GM23338 (cell line): Measurements from ENCODE around the gene COX6B2. TPM values are rescaled to one million over a fixed set of nuclear protein-coding genes. Genes with fewer than 3 reads are reported as not detected.

Experiments used
- ATAC-seq: fragments of 200-7000 bp; cut with Tn5 transposase; 3 replicates; pipeline ENCODE4 v1.9.1; 2020
- DNase-seq: peaks from one replicate; pipeline ENCODE4 v3.0.0-alpha.2; 2015; ENCODE audit warnings: low spot score
- H2AFZ ChIP-seq: fragments of 200-600 bp; sonication (generic); 2 replicates; pipeline ENCODE4 v1.8.0; 2016; ENCODE audit warnings: antibody characterized with exemption, mild to moderate bottlenecking, moderate library complexity
- H3F3A ChIP-seq: fragments of 200-600 bp; sonication (generic); replicated peaks from 2 replicates; pipeline ENCODE4 v1.8.0; 2017; ENCODE audit warnings: antibody characterized with exemption, mixed run types, low read depth
- H3K27ac ChIP-seq: fragments of 200-600 bp; sonication (generic); 2 replicates; pipeline ENCODE4 v1.6.1; 2016; ENCODE audit warnings: low read depth
- H3K27me3 ChIP-seq: fragments of 200-600 bp; sonication (generic); 2 replicates; pipeline ENCODE4 v1.8.0; 2016; ENCODE audit warnings: mild to moderate bottlenecking, mixed run types, moderate library complexity; ENCODE audit not compliant: insufficient read depth
- H3K36me3 ChIP-seq: fragments of 200-600 bp; sonication (generic); 2 replicates; pipeline ENCODE4 v1.8.0; 2016; ENCODE audit warnings: mild to moderate bottlenecking; ENCODE audit not compliant: insufficient read depth
- H3K4me1 ChIP-seq: fragments of 200-600 bp; sonication (generic); 2 replicates; pipeline ENCODE4 v1.8.0; 2016; ENCODE audit warnings: mild to moderate bottlenecking, moderate library complexity; ENCODE audit not compliant: insufficient read depth
- H3K4me2 ChIP-seq: fragments of 200-600 bp; sonication (generic); 2 replicates; pipeline ENCODE4 v1.7.1; 2017; ENCODE audit warnings: mixed run types
- H3K4me3 ChIP-seq: fragments of 200-600 bp; sonication (generic); 2 replicates; pipeline ENCODE4 v1.6.1; 2016; ENCODE audit warnings: mixed run types
- H3K79me2 ChIP-seq: fragments of 200-600 bp; sonication (generic); replicated peaks from 2 replicates; pipeline ENCODE4 v1.8.0; 2017; ENCODE audit warnings: mild to moderate bottlenecking; ENCODE audit not compliant: insufficient read depth
- H3K9me2 ChIP-seq: fragments of 200-600 bp; sonication (generic); 2 replicates; pipeline ENCODE4 v1.8.0; 2017; ENCODE audit not compliant: insufficient read depth
- H4K20me1 ChIP-seq: fragments of 200-600 bp; sonication (generic); replicated peaks from 2 replicates; pipeline ENCODE4 v1.8.0; 2017; ENCODE audit warnings: mild to moderate bottlenecking; ENCODE audit not compliant: insufficient read depth
- H3K27ac Mint-ChIP-seq: 2 replicates; pipeline ENCODE4 v1.8.0; 2020; ENCODE audit warnings: inconsistent platforms, mild to moderate bottlenecking, moderate library complexity, mixed read lengths
- H3K27me3 Mint-ChIP-seq: 3 replicates; pipeline ENCODE4 v1.8.0; 2022; ENCODE audit warnings: low read depth, mild to moderate bottlenecking, moderate library complexity, mixed read lengths, inconsistent platforms; ENCODE audit not compliant: insufficient read depth, poor library complexity
- H3K36me3 Mint-ChIP-seq: 3 replicates; pipeline ENCODE4 v1.8.0; 2021; ENCODE audit warnings: low read depth, mild to moderate bottlenecking, inconsistent platforms, moderate library complexity, mixed read lengths
- H3K4me1 Mint-ChIP-seq: 3 replicates; pipeline ENCODE4 v1.8.0; 2020; ENCODE audit warnings: mild to moderate bottlenecking, inconsistent platforms, mixed read lengths
- H3K4me3 Mint-ChIP-seq: 3 replicates; pipeline ENCODE4 v1.8.0; 2021; ENCODE audit warnings: moderate library complexity, mild to moderate bottlenecking, inconsistent platforms, mixed read lengths
- H3K9me3 Mint-ChIP-seq: 3 replicates; pipeline ENCODE4 v1.8.0; 2020; ENCODE audit warnings: moderate library complexity, mild to moderate bottlenecking, inconsistent platforms, mixed read lengths
- CREB1 ChIP-seq: fragments of 250-450 bp; sonication (Bioruptor Pico); IDR thresholded peaks from 2 replicates; pipeline ENCODE4 v1.5.0; 2020; ENCODE audit warnings: low read depth, mild to moderate bottlenecking, moderate library complexity
- EZH2 ChIP-seq: fragments of 200-600 bp; sonication (generic); IDR thresholded peaks from one replicate; pipeline ENCODE4 v1.8.0; 2017; ENCODE audit warnings: antibody characterized with exemption, mild to moderate bottlenecking, low read depth; ENCODE audit not compliant: unreplicated experiment
- JUNB ChIP-seq: IDR thresholded peaks from one replicate; pipeline ENCODE4 v1.6.1; 2016; ENCODE audit warnings: antibody characterized with exemption; ENCODE audit not compliant: unreplicated experiment
- POLR2AphosphoS5 ChIP-seq: IDR thresholded peaks from 2 replicates; pipeline ENCODE4 v1.6.1; 2016; ENCODE audit warnings: antibody characterized with exemption, low read depth
- polyA plus RNA-seq: library from polyadenylated mRNA; unstranded; fragments of >200 nt; fragmentation: Nextera tagmentation; extraction: Ambion mirVana; gene quantifications from 2 replicates; pipeline ENCODE4 v1.2.1, GENCODE V29; 2016
- total RNA-seq: library from RNA; depleted of rRNA; stranded (reverse); fragments of >200 nt; shearing (Covaris generic); gene quantifications from 2 replicates; pipeline ENCODE4 v1.2.3, GENCODE V29; 2014
- TF ChIP-seq, protein P1 (sequence below): IDR thresholded peaks from 2 replicates; pipeline ENCODE4 v1.6.1; 2016; ENCODE audit warnings: antibody characterized with exemption
- TF ChIP-seq, protein P2 (sequence below): IDR thresholded peaks from one replicate; pipeline ENCODE4 v1.6.1; 2018; ENCODE audit warnings: antibody characterized with exemption; ENCODE audit not compliant: unreplicated experiment

Gene COX6B2
- total and polyA plus RNA-seq, 2 experiments from 2014 or later, result 2.7 to 5.3 TPM

DNA sequence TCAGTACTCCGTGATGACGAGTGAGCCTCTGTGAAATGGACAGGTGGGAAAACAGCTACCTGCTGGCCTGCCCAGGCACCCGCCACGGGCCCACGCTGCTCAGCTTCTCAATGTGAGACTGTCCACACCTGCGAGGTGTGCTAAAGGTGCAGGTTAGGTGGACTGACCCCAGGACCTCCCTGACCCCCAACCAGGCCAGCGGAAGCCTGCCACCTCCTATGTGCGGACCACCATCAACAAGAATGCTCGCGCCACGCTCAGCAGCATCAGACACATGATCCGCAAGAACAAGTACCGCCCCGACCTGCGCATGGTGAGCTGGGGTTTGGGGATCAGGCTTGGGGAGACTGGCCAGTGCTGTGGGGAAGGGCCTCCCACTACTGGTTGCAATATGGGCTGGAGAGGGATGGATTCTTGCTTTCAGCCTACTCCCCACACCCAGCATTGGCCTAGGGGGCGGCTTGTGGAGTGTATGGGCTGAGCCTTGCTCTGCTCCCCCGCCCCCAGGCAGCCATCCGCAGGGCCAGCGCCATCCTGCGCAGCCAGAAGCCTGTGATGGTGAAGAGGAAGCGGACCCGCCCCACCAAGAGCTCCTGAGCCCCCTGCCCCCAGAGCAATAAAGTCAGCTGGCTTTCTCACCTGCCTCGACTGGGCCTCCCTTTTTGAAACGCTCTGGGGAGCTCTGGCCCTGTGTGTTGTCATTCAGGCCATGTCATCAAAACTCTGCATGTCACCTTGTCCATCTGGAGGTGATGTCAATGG is 33.4 kb upstream of the COX6B2 start (continued):
- TF ChIP-seq, protein P1, sequence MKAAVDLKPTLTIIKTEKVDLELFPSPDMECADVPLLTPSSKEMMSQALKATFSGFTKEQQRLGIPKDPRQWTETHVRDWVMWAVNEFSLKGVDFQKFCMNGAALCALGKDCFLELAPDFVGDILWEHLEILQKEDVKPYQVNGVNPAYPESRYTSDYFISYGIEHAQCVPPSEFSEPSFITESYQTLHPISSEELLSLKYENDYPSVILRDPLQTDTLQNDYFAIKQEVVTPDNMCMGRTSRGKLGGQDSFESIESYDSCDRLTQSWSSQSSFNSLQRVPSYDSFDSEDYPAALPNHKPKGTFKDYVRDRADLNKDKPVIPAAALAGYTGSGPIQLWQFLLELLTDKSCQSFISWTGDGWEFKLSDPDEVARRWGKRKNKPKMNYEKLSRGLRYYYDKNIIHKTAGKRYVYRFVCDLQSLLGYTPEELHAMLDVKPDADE, result no peak
- no peak for TF ChIP-seq POLR2AphosphoS5
- TF ChIP-seq, protein P2, sequence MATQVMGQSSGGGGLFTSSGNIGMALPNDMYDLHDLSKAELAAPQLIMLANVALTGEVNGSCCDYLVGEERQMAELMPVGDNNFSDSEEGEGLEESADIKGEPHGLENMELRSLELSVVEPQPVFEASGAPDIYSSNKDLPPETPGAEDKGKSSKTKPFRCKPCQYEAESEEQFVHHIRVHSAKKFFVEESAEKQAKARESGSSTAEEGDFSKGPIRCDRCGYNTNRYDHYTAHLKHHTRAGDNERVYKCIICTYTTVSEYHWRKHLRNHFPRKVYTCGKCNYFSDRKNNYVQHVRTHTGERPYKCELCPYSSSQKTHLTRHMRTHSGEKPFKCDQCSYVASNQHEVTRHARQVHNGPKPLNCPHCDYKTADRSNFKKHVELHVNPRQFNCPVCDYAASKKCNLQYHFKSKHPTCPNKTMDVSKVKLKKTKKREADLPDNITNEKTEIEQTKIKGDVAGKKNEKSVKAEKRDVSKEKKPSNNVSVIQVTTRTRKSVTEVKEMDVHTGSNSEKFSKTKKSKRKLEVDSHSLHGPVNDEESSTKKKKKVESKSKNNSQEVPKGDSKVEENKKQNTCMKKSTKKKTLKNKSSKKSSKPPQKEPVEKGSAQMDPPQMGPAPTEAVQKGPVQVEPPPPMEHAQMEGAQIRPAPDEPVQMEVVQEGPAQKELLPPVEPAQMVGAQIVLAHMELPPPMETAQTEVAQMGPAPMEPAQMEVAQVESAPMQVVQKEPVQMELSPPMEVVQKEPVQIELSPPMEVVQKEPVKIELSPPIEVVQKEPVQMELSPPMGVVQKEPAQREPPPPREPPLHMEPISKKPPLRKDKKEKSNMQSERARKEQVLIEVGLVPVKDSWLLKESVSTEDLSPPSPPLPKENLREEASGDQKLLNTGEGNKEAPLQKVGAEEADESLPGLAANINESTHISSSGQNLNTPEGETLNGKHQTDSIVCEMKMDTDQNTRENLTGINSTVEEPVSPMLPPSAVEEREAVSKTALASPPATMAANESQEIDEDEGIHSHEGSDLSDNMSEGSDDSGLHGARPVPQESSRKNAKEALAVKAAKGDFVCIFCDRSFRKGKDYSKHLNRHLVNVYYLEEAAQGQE, result no peak

DNA sequence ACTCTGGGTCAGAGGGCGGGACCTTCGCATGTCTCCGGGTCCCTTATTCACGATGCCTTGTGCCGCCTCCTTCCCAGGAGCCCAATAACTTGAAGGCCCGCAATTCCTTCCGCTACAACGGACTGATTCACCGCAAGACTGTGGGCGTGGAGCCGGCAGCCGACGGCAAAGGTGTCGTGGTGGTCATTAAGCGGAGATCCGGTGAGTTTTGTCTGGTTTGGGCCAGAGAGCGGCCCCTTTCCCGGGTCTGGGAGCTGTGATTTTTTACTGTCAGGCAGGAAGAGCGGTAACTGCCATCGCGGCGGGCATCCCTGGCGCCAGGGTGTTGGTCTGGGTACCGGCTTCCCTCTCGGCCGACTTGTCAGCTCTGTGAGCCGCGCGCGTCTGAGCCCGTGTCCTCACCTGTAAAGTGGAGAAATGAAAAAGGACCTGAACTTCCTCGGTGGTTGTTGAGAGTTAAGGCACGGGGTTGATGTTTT is 32.0 kb upstream of the COX6B2 start:
- no peak for ATAC-seq
- Histone ChIP-seq H3K36me3 (peaks cover 11% of the 10 kb centered on the region; the same call in 1 of the 2 replicates), H3K4me2 (peak overlapping the region; percentile 97), H2AFZ (no peak overlapping the region), H3K4me3 (peak overlapping the region; percentile 99), H3K9me2 (no peaks in the 10 kb centered on the region), H4K20me1 (peaks cover 46% of the 10 kb centered on the region), H3K79me2 (peaks cover 33% of the 10 kb centered on the region), H3F3A (peaks cover 63% of the 10 kb centered on the region), H3K27me3 (peaks cover 12% of the 10 kb centered on the region), H3K4me1 (peaks cover 57% of the 10 kb centered on the region), H3K27ac (0 out of 2 replicates have a peak overlapping the region, but pooled peaks have one; percentile 21)
- Mint-ChIP-seq H3K9me3 (peaks cover 5% of the 10 kb centered on the region), H3K27ac (peak overlapping the region; percentile 98), H3K27me3 (peaks cover 54% of the 10 kb centered on the region), H3K36me3 (peaks cover 57% of the 10 kb centered on the region), H3K4me1 (peaks cover 57% of the 10 kb centered on the region), H3K4me3 (peak overlapping the region; percentile 99)
- DNase-seq, result no peak
- TF ChIP-seq POLR2AphosphoS5 (no peak), JUNB (no peak), CREB1 (no peak), EZH2 (no peak)
- TF ChIP-seq, protein P2, result no peak
